OCI-LY1 (cell line): ENCODE data around the gene FAM210B.

ENCODE experiments used
- CTCF ChIP-seq: fragments of 200-600 bp; sonication (generic), shearing (Covaris generic); IDR thresholded peaks from 2 replicates; pipeline ENCODE4 v1.5.1; 2017; ENCODE audit warnings: mild to moderate bottlenecking, antibody characterized with exemption, low read length, moderate library complexity, mixed read lengths
- EZH2 ChIP-seq: fragments of 200-600 bp; sonication (generic), shearing (Covaris generic); IDR thresholded peaks from 2 replicates; pipeline ENCODE4 v1.8.0; 2017; ENCODE audit warnings: borderline replicate concordance, mixed run types, mild to moderate bottlenecking, antibody characterized with exemption, low read length, moderate library complexity, mixed read lengths

GRCh38 chr20:56382696-56383095, 23.9 kb downstream of the FAM210B start:
- no peak for TF ChIP-seq CTCF
- no peak for TF ChIP-seq EZH2
